GM20000 (cell line): Measurements from ENCODE around the gene INTS1.

Experiments used
- DNase-seq: peaks from one replicate; pipeline ENCODE4 v3.0.0; 2012; ENCODE audit warnings: low spot score
- TF ChIP-seq, protein P1 (sequence below): IDR thresholded peaks from 2 replicates; pipeline ENCODE4 v1.5.1; 2012; ENCODE audit warnings: mild to moderate bottlenecking, control low read depth; ENCODE audit errors: extremely low read depth, missing control alignments

The INTS1 gene

DNA sequence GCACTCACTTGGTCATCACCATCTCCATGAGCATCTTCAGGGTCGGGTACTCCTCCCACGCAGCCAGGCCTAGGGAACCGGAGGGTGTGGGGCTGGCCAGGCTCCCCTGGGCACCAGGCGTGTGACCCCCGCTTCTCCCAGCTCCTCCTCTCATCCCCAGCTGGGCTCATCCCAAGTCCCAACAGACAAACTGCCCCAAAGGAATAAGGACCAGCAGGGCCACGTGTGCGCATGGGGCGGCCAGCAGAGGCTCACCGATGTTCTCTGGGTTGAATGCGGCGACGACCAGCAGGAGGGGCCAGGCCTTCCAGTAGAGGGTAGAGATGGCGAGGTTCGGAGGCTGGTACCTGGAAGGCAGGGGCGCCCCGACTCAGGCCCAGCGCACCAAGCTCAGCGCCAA lies 14.9 kb downstream of the INTS1 start:
- no peak for DNase-seq
- TF ChIP-seq, protein P1, sequence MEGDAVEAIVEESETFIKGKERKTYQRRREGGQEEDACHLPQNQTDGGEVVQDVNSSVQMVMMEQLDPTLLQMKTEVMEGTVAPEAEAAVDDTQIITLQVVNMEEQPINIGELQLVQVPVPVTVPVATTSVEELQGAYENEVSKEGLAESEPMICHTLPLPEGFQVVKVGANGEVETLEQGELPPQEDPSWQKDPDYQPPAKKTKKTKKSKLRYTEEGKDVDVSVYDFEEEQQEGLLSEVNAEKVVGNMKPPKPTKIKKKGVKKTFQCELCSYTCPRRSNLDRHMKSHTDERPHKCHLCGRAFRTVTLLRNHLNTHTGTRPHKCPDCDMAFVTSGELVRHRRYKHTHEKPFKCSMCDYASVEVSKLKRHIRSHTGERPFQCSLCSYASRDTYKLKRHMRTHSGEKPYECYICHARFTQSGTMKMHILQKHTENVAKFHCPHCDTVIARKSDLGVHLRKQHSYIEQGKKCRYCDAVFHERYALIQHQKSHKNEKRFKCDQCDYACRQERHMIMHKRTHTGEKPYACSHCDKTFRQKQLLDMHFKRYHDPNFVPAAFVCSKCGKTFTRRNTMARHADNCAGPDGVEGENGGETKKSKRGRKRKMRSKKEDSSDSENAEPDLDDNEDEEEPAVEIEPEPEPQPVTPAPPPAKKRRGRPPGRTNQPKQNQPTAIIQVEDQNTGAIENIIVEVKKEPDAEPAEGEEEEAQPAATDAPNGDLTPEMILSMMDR: no peak

- TF ChIP-seq, protein P1: no peak
- DNase-seq: no peak
Observed at GRCh38 chr7:1488016-1488415, 16.2 kb downstream of the INTS1 start.

- DNase-seq: no peak
- TF ChIP-seq, protein P1: no peak
Observed at GRCh38 chr7:1487466-1487865, 16.7 kb downstream of the INTS1 start.

DNA sequence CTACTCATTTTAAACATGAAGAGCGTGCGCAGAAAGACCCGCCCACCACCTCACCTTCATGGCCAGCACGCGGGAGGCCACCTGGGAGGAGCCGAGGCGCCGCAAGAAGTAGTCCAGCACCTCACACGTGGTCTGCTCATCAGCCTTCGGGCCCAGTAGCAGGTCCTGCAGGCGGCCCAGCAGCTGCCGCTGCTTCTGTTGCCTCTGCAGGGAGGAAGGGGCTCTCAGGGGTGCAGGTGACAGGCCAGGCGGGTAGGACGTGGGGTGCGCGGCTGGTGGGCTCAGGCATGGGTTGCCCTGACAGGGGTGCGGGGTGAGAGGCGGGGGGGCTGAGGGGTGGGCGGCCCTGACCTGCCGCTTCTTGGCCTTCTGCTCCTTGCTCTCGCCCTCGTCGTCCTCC lies 17.6 kb downstream of the INTS1 start:
- no peak for DNase-seq
- TF ChIP-seq, protein P1: no peak

GRCh38 chr7:1485156-1485555 lies 19.0 kb downstream of the INTS1 start:
- no peak for DNase-seq
- TF ChIP-seq, protein P1: no peak

GRCh38 chr7:1484569-1484968 lies 19.6 kb downstream of the INTS1 start:
- DNase-seq: no peak
- TF ChIP-seq, protein P1: no peak

DNA sequence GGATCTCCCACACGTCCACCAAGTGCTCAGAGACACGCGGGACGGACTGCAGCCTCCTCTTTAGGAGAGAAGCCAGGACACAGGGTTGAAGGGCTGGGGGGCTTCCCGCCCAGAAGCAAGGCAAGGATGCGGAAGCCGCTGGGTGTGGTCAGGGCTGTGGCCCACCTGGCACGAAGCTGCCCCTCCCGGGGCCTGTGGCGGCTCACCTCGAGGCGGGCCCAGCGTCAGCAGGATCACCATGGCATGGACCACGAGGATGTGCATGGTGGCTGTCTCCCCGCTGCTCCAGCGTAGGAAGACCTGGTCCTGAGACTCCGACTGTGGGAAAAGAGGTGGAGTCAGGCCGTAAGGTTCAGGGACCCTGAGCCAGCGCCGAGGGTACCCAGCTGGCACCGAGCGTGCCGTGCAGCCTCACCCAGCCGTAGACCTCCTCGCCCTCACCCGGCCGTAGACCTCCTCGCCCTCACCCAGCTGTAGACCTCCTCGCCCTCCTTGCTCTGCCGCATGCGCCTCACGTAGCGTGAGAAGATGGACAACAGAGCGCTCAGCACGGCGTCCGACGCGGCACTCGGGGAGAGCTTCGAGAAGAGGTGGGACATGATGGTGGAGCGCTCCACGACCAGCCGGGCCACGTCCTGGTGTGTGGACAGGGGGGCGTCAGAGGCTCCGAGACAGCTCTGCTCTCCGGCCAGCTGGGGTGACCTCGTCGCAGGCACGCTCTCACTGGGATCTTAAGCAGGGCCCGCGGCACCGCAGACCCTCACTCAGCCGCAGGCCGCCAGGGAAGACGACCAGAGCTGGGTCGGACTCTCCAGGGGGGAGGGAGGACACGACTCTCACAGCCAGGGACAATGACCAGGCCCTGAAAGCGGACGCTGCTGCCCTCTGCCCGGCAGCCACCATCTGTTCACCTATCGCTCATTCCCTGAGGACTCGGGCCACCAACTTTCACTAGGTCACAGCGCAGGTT lies 20.4 kb downstream of the INTS1 start:
- TF ChIP-seq, protein P1: no peak
- no peak for DNase-seq
